Measurements from ENCODE around the gene FXYD5.

The FXYD5 gene

GRCh38 chr19:35216833-35217648, 62.5 kb downstream of the FXYD5 start:
- peak; percentile 15 for DNase-seq

- DNase-seq = no peak
These were observed 63.1 kb downstream of the FXYD5 start for GRCh38 chr19:35217649-35217990.

GRCh38 chr19:35219008-35219407, 64.5 kb downstream of the FXYD5 start:
- DNase-seq = no peak

All from DMS79 treated with DMSO at 0.1 percent for 48 hours (cell line).